ENCODE measurements around the gene GNG10. TPM values are rescaled to one million over a fixed set of nuclear protein-coding genes. Genes with fewer than 3 reads are reported as not detected.

GNG10 gene
- total RNA-seq, 1 donor = 108 TPM

GRCh38 chr9:111646417-111646816 lies 15.0 kb upstream of the GNG10 start:
- TF ChIP-seq, protein P1, sequence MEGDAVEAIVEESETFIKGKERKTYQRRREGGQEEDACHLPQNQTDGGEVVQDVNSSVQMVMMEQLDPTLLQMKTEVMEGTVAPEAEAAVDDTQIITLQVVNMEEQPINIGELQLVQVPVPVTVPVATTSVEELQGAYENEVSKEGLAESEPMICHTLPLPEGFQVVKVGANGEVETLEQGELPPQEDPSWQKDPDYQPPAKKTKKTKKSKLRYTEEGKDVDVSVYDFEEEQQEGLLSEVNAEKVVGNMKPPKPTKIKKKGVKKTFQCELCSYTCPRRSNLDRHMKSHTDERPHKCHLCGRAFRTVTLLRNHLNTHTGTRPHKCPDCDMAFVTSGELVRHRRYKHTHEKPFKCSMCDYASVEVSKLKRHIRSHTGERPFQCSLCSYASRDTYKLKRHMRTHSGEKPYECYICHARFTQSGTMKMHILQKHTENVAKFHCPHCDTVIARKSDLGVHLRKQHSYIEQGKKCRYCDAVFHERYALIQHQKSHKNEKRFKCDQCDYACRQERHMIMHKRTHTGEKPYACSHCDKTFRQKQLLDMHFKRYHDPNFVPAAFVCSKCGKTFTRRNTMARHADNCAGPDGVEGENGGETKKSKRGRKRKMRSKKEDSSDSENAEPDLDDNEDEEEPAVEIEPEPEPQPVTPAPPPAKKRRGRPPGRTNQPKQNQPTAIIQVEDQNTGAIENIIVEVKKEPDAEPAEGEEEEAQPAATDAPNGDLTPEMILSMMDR (IDR thresholded peaks at IDR 0.05; ENCODE audit: insufficient read depth, low read depth, low read length) = no peak
- H3K4me3 ChIP-seq (ENCODE audit: low read depth, low read length) = no peak overlapping the region
- DNase-seq (ENCODE audit: low read depth) = no peak

- peak; percentile 59 for DNase-seq (ENCODE audit: low read depth)
- no peak overlapping the region for H3K4me3 ChIP-seq (ENCODE audit: low read depth, low read length)
- TF ChIP-seq, protein P1 (IDR thresholded peaks at IDR 0.05; ENCODE audit: insufficient read depth, low read depth, low read length) = no peak
Measured at GRCh38 chr9:111648066-111648465, 13.3 kb upstream of the GNG10 start.

- no peak for DNase-seq (ENCODE audit: low read depth)
- H3K4me3 ChIP-seq (ENCODE audit: low read depth, low read length) = no peak overlapping the region
- TF ChIP-seq, protein P1 (IDR thresholded peaks at IDR 0.05; ENCODE audit: insufficient read depth, low read depth, low read length) = no peak
Measured at GRCh38 chr9:111649016-111649415, 12.4 kb upstream of the GNG10 start.

GRCh38 chr9:111657051-111657450 lies 4.4 kb upstream of the GNG10 start:
- H3K4me3 ChIP-seq (ENCODE audit: low read depth, low read length) = no peak overlapping the region
- TF ChIP-seq, protein P1 (IDR thresholded peaks at IDR 0.05; ENCODE audit: insufficient read depth, low read depth, low read length) = no peak
- DNase-seq (ENCODE audit: low read depth) = no peak

- DNase-seq (ENCODE audit: low read depth) = no peak
- no peak overlapping the region for H3K4me3 ChIP-seq (ENCODE audit: low read depth, low read length)
- TF ChIP-seq, protein P1 (IDR thresholded peaks at IDR 0.05; ENCODE audit: insufficient read depth, low read depth, low read length) = no peak
Measured at GRCh38 chr9:111658943-111659342, 2.5 kb upstream of the GNG10 start.

DNA sequence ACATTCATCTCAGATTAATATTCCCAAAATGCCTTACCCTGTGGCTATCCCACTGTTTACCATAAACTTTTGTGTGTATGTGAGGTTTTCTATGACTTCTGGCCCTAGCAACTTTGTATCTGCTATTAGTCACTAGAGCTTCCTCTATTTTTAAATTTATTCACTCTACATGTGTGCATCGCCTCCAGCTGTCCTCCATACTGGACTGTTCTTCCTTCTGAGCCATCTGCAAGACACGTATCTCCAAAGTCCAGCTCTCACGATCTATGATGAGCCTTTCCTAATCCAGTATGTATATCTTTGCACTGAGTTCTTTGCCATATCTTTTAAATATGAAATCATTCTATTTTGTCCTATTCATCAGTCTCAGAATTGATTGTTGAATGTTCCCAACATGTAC lies 1.7 kb upstream of the GNG10 start:
- no peak for DNase-seq (ENCODE audit: low read depth)
- TF ChIP-seq, protein P1 (IDR thresholded peaks at IDR 0.05; ENCODE audit: insufficient read depth, low read depth, low read length) = no peak
- H3K4me3 ChIP-seq (ENCODE audit: low read depth, low read length) = no peak overlapping the region

DNA sequence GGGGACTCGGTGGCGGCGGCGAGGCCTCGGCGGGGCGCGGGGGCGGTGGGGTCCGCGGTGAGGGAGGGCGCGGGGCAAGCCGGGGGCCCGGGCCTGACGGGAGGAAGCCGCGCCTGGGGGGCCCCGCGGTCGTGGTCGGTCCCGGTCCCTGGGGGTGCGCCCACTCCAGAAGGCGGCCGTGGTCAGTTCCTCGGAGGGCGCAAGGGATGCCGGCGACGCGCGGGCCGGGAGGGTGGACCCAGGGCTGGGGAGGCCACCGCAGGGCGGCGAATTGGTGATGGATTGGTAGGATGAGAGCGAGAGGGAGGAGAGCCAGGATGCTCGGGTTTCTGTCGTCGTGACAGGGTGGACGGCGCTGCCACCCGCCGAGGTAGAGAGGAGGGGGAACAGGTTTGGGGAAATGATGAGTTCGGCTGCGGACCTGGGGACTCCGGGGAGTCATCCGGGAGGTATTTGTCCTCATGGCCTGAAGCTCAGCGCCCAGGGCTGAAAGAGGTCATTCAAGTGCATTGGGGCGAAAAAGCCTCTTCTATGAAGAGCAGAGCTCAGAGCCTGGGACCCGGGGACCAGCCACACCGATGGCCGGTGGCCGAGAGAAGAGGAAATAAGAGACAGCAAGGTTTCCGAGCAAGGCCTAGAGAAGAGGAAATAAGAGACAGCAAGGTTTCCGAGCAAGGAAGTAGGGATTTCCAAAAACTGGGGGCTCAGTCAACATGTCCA lies 557 bp downstream of the GNG10 start:
- peak overlapping the region; percentile 76 for H3K4me3 ChIP-seq (ENCODE audit: low read depth, low read length)
- DNase-seq (ENCODE audit: low read depth) = peak; percentile 40
- TF ChIP-seq, protein P1 (IDR thresholded peaks at IDR 0.05; ENCODE audit: insufficient read depth, low read depth, low read length) = no peak
